Body of pancreas (tissue), 4 donors: ENCODE measurements around the gene ZNF544. TPM values are rescaled to one million over a fixed set of nuclear protein-coding genes. Genes with fewer than 3 reads are reported as not detected.

Source experiments
- ATAC-seq: fragments of 150-250 bp; one replicate; pipeline ENCODE4 v1.9.1; 2016
- DNase-seq, 4 donors: peaks; one replicate each; pipeline ENCODE4 v3.0.0-alpha.2; 2019
- H3K27ac ChIP-seq, 4 donors: fragments of 200-600 bp; sonication (generic); 1 replicate in 3 of 4; 2 replicates in 1 of 4; pipeline versions ENCODE4 v1.5.1 to v1.6.1; 2016 to 2019; ENCODE audit warnings: mild to moderate bottlenecking in 1 of 4, mixed read lengths in 1 of 4, moderate library complexity in 1 of 4
- H3K27me3 ChIP-seq, 2 donors: fragments of 200-600 bp; sonication (generic); one replicate each; pipeline ENCODE4 v1.6.0; 2016; ENCODE audit warnings: mild to moderate bottlenecking in 1 of 2
- H3K36me3 ChIP-seq, 2 donors: fragments of 200-600 bp; sonication (generic); replicated peaks in 1 of 2; 2 replicates each; pipeline ENCODE4 v1.5.1; 2016; ENCODE audit warnings: low read depth in 2 of 2; ENCODE audit not compliant: insufficient read depth in 1 of 2
- H3K4me1 ChIP-seq: fragments of 200-600 bp; sonication (generic); one replicate; pipeline ENCODE4 v1.6.0; 2016
- H3K4me3 ChIP-seq, 2 donors: fragments of 200-600 bp; sonication (generic); 1 replicate in 1 of 2; 2 replicates in 1 of 2; pipeline ENCODE4 v1.5.1; 2016 to 2019
- H3K9me3 ChIP-seq, 3 donors: fragments of 200-600 bp; sonication (generic); 1 replicate in 2 of 3; 2 replicates in 1 of 3; pipeline ENCODE4 v1.5.1; 2016
- POLR2A ChIP-seq, 3 donors: fragments of 450-650 bp; IDR thresholded peaks; one replicate each; pipeline ENCODE4 v1.6.1; 2016; ENCODE audit warnings: antibody characterized with exemption in 3 of 3, mild to moderate bottlenecking in 2 of 3
- WGBS, 2 donors: methylation state at CpG; one replicate each; pipeline ENCODE4 v1.1.5; 2017; 5-methylcytosine and 5-hydroxymethylcytosine counted together
- intact Hi-C: fragments of 100-400 bp; cut with DNase I; formaldehyde crosslinking; loops from one replicate; pipeline ENCODE4 v1.15.1; 2023
- total RNA-seq, 2 donors: library from RNA; depleted of rRNA; stranded (reverse); fragments of >200 nt; gene quantifications; one replicate each; pipeline ENCODE4 v1.1.0, GENCODE V29; 2016
- TF ChIP-seq, protein P1 (sequence below), 7 experiments: fragments of 450-650 bp in 4 of 7; fragments of 200-600 bp in 3 of 7; sonication (generic) in 3 of 7; IDR thresholded peaks; one replicate each; pipeline ENCODE4 v1.5.1; 2016 to 2019; ENCODE audit warnings: antibody characterized with exemption in 7 of 7

ZNF544 gene
- total RNA-seq, 2 donors from 2014 or later = 9.9 to 17.1 TPM

DNA sequence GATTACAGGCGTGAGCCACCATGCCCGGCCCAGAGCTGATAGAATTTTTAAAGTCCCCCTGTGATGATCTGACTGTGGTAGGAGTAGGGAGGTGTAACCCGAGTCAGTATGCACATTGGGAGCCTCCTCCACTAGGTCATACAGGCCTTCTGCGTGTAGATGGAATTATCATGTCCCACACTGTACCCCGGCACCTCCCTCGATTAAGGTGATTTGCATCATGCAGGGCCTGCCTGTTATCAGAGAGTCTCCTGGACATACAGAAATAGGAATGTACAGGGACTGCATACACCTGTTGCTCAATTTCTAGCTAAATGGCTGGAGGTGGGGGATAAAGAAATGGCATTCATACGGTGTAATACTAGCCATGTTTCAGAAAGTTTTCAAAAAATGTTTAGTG, 75.5 kb downstream of the ZNF544 start:
- no peak for TF ChIP-seq POLR2A (IDR thresholded peaks at IDR 0.05)
- TF ChIP-seq, protein P1, sequence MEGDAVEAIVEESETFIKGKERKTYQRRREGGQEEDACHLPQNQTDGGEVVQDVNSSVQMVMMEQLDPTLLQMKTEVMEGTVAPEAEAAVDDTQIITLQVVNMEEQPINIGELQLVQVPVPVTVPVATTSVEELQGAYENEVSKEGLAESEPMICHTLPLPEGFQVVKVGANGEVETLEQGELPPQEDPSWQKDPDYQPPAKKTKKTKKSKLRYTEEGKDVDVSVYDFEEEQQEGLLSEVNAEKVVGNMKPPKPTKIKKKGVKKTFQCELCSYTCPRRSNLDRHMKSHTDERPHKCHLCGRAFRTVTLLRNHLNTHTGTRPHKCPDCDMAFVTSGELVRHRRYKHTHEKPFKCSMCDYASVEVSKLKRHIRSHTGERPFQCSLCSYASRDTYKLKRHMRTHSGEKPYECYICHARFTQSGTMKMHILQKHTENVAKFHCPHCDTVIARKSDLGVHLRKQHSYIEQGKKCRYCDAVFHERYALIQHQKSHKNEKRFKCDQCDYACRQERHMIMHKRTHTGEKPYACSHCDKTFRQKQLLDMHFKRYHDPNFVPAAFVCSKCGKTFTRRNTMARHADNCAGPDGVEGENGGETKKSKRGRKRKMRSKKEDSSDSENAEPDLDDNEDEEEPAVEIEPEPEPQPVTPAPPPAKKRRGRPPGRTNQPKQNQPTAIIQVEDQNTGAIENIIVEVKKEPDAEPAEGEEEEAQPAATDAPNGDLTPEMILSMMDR (IDR thresholded peaks at IDR 0.05) = no peak
- no peaks in the 10 kb centered on the region for H3K27me3 ChIP-seq
- no peak overlapping the region for H3K4me3 ChIP-seq
- ATAC-seq = no peak
- intact Hi-C loops = no loop called here
- peaks cover 0 to 3% of the 10 kb centered on the region in 2 donors for H3K36me3 ChIP-seq
- peak overlapping the region in 1 of 4 donors; percentile 80 for H3K27ac ChIP-seq
- no peaks in the 10 kb centered on the region for H3K9me3 ChIP-seq
- 79 to 85% methylated on average over 7 of the region's 7 CpGs for WGBS, 2 donors
- peaks cover 25% of the 10 kb centered on the region for H3K4me1 ChIP-seq
- DNase-seq = no peak

DNA sequence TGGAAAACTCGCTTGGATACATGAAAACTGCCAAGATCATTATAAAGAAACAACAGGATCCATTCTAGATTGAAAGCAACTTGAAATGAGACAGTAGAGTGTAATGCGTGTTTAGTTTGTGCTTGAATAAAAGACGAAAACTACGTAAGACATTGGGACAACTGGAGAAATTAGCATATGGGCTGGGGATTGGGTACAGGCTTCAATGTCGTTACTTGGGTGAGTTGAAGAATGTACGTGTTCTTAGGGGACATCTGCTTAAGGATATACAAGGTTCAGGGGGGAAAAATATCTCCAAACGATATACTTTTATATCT, 76.0 kb downstream of the ZNF544 start:
- peaks cover 25% of the 10 kb centered on the region for H3K4me1 ChIP-seq
- no peaks in the 10 kb centered on the region for H3K27me3 ChIP-seq
- H3K27ac ChIP-seq = peak overlapping the region; percentile 11 to 87 (median 70)
- no peak overlapping the region for H3K4me3 ChIP-seq
- peaks cover 0 to 3% of the 10 kb centered on the region in 2 donors for H3K36me3 ChIP-seq
- 11 to 14% methylated on average over 7 of the region's 7 CpGs for WGBS, 2 donors
- DNase-seq (no peak), ATAC-seq (peak; percentile 10)
- intact Hi-C loops = no loop called here
- TF ChIP-seq POLR2A (IDR thresholded peaks at IDR 0.05) = no peak
- TF ChIP-seq, protein P1 (IDR thresholded peaks at IDR 0.05) = no peak
- H3K9me3 ChIP-seq = no peaks in the 10 kb centered on the region

DNA sequence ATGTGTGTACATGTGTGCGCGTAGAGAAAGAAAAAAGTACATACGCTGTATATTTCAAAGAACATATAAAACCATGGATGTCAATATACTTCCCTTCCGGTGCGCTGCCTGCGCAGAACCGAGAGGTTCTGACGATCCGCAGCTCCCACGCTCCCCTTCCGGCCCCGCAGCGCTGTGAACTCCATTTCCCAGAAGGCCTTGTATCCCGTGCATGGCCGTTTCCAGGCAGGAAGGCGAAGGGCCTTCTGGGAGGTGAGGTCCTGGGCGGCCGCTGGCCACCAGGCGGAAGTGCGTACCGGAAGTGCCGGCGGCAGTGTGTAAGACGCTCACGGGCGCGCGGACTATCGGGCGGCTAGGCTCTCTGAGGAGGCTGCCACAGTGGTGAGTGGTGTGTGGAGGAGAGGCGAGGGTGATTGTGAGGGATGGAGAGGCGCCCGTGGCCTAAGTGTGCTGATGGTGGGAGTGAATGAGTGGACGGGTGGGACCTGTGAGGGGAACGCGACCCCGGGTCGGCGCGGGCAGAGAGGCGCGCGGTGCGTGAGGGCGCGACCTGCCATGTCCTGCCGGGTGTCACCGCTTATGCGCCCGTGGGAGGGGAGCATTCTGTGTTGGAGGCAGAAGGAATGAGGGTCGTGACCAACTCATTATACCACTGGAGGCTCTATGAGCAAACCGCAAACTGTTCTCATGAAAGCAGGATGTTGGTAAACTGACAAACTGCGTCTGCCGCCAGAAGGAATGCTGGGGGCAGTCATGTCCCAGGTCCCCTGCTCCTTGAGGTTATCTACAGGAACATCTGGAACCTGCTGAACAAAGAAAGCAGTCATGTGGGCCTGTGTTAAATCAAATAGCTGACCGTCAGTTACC, 76.6 kb downstream of the ZNF544 start, which contains the start of gene ERVK3-1:
Gene ERVK3-1, plus strand, starts transcription at position 313 of the 867 bp plus-strand sequence. CDS start 6,792 bp downstream, outside the sequence.
- intact Hi-C loops = no loop called here
- 0 to 1% methylated on average over 51 to 55 of the region's 55 CpGs for WGBS, 2 donors
- H3K27ac ChIP-seq = peak within 1 kb of the TSS; percentile 59 to 87 (median 70)
- H3K9me3 ChIP-seq = no peaks in the 10 kb centered on the region
- TF ChIP-seq, protein P1 (IDR thresholded peaks at IDR 0.05) = peak in 6 of 7 experiments; percentile 16 to 66 (median 60)
- TF ChIP-seq POLR2A (IDR thresholded peaks at IDR 0.05) = peak; percentile 50 to 91 (median 87)
- no peaks in the 10 kb centered on the region for H3K27me3 ChIP-seq
- peak; percentile 94 to 97 (median 96) for DNase-seq
- peak within 1 kb of the TSS; percentile 57 to 62 for H3K4me3 ChIP-seq
- ATAC-seq = peak; percentile 100
- peaks cover 25% of the 10 kb centered on the region for H3K4me1 ChIP-seq
- H3K36me3 ChIP-seq = peaks cover 0 to 3% of the 10 kb centered on the region in 2 donors

DNA sequence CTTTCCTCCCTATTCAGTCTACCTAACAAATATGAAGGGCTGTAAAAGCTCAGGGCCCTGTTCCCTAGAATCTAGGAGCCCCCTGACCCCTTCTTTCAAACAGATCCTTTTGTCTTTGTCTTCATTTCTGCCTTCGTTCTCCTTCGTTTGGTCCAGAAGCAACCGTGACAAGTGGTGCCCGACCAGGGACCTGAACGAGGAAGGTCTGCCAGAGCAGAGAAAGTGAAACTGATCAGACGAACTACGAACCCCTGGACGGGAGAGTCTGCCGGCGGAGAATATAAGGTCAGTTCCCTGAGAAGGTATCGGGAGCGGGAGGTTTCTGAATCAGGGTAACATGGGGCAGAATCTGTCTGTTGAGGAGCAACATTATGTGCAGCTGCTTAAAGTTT, 77.2 kb downstream of the ZNF544 start:
- Histone ChIP-seq H3K27me3 (no peaks in the 10 kb centered on the region), H3K9me3 (no peaks in the 10 kb centered on the region), H3K4me3 (peak overlapping the region; percentile 57 to 62), H3K27ac (peak overlapping the region in 3 of 4 donors; percentile 59 to 87 (median 80)), H3K4me1 (peaks cover 25% of the 10 kb centered on the region), H3K36me3 (peaks cover 0 to 3% of the 10 kb centered on the region in 2 donors)
- TF ChIP-seq, protein P1 (IDR thresholded peaks at IDR 0.05) = no peak
- TF ChIP-seq POLR2A (IDR thresholded peaks at IDR 0.05) = no peak
- DNase-seq = no peak
- no peak for ATAC-seq
- 38 to 43% methylated on average over 12 of the region's 12 CpGs for WGBS, 2 donors
- intact Hi-C loops = no loop called here
